Peyer's patch (tissue), 4 donors: Measurements from ENCODE around the gene PRDX5. TPM values are rescaled to one million over a fixed set of nuclear protein-coding genes. Genes with fewer than 3 reads are reported as not detected.

ENCODE experiments used
- DNase-seq, 3 donors: peaks; one replicate each; pipeline ENCODE4 v3.0.0-alpha.2; 2017 to 2019
- H3K27ac ChIP-seq, 4 donors: fragments of 200-600 bp; sonication (generic); one replicate each; pipeline ENCODE4 v1.5.1; 2016 to 2019
- H3K27me3 ChIP-seq, 2 donors: fragments of 200-600 bp; sonication (generic); one replicate each; pipeline ENCODE4 v1.5.1; 2019
- H3K36me3 ChIP-seq, 3 donors: fragments of 200-600 bp; sonication (generic); one replicate each; pipeline ENCODE4 v1.5.1; 2016 to 2019
- H3K4me1 ChIP-seq, 4 donors: fragments of 200-600 bp; sonication (generic); one replicate each; pipeline ENCODE4 v1.5.1; 2016 to 2019
- H3K4me3 ChIP-seq, 4 donors: fragments of 200-600 bp; sonication (generic); 1 replicate in 3 of 4; 2 replicates in 1 of 4; pipeline ENCODE4 v1.5.1; 2016 to 2019; ENCODE audit warnings: mild to moderate bottlenecking in 1 of 4
- H3K9me3 ChIP-seq, 4 donors: fragments of 200-600 bp; sonication (generic); one replicate each; pipeline ENCODE4 v1.5.1; 2016 to 2019; ENCODE audit warnings: mild to moderate bottlenecking in 1 of 4
- POLR2A ChIP-seq, 2 donors: fragments of 450-650 bp; IDR thresholded peaks; one replicate each; pipeline ENCODE4 v1.5.1; 2017; ENCODE audit warnings: antibody characterized with exemption in 2 of 2, mild to moderate bottlenecking in 2 of 2, moderate library complexity in 2 of 2
- total RNA-seq, 4 donors: library from RNA; depleted of rRNA; stranded (reverse); fragments of >200 nt; gene quantifications; one replicate each; pipeline ENCODE4 v1.1.0, GENCODE V29; 2016
- TF ChIP-seq, protein P1 (sequence below), 6 experiments: fragments of 450-650 bp in 4 of 6; fragments of 200-600 bp in 2 of 6; sonication (generic) in 1 of 6; IDR thresholded peaks; one replicate each; pipeline ENCODE4 v1.5.1; 2017 to 2019; ENCODE audit warnings: antibody characterized with exemption in 6 of 6, mild to moderate bottlenecking in 3 of 6, moderate library complexity in 1 of 6

Gene PRDX5
- total RNA-seq, 4 donors from 2014 or later = 202 to 345 (median 268) TPM

DNA sequence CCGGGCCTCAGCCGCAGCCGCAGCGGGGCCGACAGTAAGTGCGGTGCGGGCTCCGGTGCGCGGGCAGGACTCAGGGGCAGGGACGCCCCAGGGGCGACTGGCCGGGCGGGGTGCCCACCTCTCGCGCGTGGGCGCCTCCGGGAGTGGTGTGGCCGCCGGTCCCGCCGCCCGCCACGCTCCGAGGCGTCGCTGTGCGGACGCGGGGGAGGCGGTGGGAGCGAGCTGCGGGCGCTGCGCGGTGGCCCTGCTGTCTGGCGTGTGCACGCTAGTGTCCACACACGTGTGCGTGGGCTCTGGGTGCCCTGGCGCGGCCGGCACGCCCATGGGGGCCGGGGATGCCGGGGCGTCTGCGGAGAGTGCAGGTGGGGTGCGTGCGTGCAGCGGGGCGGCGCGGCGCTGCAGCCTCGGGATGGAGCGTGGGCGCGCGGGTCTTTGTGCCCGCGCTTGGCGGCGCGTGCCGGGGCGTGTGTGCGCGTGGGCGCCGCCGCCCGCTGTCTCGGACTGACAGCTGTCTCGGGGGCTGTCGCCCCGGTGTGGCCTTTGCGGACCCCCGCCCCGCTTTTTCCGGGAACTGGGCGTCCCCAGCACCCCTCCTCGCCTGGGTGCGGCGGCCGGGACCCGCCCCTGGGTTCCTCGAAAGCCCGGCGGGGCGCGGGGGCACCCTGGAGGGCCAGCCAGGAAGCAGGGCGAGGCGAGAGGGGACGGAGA lies 26.0 kb upstream of the PRDX5 start:
- DNase-seq = peak in 1 of 3 donors; percentile 48
- Histone ChIP-seq H3K9me3 (no peaks in the 10 kb centered on the region), H3K4me3 (peak overlapping the region; percentile 5 to 47 (median 44)), H3K36me3 (no peaks in the 10 kb centered on the region), H3K27ac (no peak overlapping the region), H3K27me3 (peaks cover 0 to 41% of the 10 kb centered on the region in 2 donors), H3K4me1 (peaks cover 0 to 16% (median 11%) of the 10 kb centered on the region in 4 donors)
- TF ChIP-seq POLR2A (IDR thresholded peaks at IDR 0.05) = no peak
- TF ChIP-seq, protein P1, sequence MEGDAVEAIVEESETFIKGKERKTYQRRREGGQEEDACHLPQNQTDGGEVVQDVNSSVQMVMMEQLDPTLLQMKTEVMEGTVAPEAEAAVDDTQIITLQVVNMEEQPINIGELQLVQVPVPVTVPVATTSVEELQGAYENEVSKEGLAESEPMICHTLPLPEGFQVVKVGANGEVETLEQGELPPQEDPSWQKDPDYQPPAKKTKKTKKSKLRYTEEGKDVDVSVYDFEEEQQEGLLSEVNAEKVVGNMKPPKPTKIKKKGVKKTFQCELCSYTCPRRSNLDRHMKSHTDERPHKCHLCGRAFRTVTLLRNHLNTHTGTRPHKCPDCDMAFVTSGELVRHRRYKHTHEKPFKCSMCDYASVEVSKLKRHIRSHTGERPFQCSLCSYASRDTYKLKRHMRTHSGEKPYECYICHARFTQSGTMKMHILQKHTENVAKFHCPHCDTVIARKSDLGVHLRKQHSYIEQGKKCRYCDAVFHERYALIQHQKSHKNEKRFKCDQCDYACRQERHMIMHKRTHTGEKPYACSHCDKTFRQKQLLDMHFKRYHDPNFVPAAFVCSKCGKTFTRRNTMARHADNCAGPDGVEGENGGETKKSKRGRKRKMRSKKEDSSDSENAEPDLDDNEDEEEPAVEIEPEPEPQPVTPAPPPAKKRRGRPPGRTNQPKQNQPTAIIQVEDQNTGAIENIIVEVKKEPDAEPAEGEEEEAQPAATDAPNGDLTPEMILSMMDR (IDR thresholded peaks at IDR 0.05) = no peak

DNA sequence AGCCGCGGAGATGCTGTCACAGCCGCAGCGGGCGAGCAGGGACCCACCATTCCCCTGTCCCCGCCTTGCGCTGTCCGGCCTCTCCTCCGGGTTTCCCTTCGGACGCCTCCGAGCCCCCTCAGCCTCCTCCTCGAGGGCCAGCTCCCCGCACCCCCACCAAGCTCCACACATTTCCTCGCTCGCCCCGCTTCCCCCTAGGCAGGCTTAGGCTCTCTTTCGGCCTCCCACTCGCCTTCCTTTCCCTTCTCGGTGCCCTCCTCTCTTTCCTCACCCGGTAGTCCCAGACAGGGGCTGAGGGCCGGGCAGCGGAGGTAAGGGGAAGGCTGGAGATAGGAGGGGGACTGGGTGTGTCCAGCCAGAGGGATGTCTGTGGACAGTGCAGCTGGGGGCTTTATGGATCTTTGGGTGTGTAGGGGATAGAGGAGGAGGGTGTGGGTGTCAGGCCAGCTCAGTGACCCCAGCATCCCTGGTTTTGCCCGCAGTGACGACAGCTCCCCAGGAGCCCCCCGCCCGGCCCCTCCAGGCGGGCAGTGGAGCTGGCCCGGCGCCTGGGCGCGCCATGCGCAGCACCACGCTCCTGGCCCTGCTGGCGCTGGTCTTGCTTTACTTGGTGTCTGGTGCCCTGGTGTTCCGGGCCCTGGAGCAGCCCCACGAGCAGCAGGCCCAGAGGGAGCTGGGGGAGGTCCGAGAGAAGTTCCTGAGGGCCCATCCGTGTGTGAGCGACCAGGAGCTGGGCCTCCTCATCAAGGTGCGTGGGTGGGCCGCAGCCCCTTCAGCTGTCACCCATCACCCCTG lies 25.3 kb upstream of the PRDX5 start:
- H3K4me3 ChIP-seq = peak overlapping the region; percentile 5 to 47 (median 44)
- H3K27ac ChIP-seq = no peak overlapping the region
- no peaks in the 10 kb centered on the region for H3K36me3 ChIP-seq
- TF ChIP-seq, protein P1 (IDR thresholded peaks at IDR 0.05) = no peak
- H3K9me3 ChIP-seq = no peaks in the 10 kb centered on the region
- H3K27me3 ChIP-seq = peaks cover 0 to 48% of the 10 kb centered on the region in 2 donors
- H3K4me1 ChIP-seq = peaks cover 0 to 16% (median 11%) of the 10 kb centered on the region in 4 donors
- DNase-seq = peak in 1 of 3 donors; percentile 43

DNA sequence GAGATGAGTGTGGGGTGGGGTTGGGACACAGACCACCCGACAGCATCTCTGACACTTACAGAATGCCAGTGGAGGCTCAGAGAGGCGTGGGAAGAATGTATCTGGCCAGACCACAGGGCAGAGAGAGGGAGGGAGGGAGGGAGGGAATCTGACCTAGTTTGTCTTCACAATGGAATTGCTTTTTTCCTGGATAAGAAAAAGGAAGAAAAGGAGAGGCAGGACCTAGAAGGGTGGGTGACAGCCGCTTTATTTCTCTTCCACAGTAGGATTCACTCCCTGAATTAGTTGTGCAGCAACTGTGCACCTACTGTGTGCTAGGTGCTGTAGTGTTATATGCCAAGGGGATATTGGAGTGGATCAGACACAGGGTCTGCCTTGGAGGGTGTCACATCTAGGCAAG lies 23.1 kb upstream of the PRDX5 start:
- Histone ChIP-seq H3K27me3 (peaks cover 0 to 66% of the 10 kb centered on the region in 2 donors), H3K36me3 (no peaks in the 10 kb centered on the region), H3K4me3 (no peak overlapping the region), H3K27ac (no peak overlapping the region), H3K9me3 (no peaks in the 10 kb centered on the region), H3K4me1 (peaks cover 0 to 25% (median 17%) of the 10 kb centered on the region in 4 donors)
- no peak for DNase-seq
- TF ChIP-seq POLR2A (IDR thresholded peaks at IDR 0.05) = no peak
- TF ChIP-seq, protein P1 (IDR thresholded peaks at IDR 0.05) = no peak

DNA sequence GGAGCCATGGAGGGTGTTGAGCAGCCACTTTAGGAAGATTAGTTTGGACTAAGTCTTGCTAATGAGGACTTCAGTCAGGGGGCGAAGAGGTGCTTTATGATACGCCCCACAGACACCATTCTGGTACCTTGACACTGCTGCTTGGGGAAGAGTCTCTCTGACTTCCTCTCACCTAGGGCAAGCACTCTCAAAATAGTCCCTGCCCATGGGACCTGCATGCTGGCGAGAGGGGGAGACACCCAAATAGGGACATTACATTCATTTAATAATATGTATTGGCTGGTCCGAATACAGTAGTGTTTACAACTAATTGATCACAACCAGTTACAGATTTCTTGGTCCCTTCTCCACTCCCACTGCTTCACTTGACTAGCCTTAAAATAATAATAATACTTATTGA lies 22.2 kb upstream of the PRDX5 start:
- H3K9me3 ChIP-seq = no peaks in the 10 kb centered on the region
- H3K27me3 ChIP-seq = peaks cover 0 to 68% of the 10 kb centered on the region in 2 donors
- H3K36me3 ChIP-seq = no peaks in the 10 kb centered on the region
- no peak for DNase-seq
- H3K4me3 ChIP-seq = no peak overlapping the region
- H3K27ac ChIP-seq = no peak overlapping the region
- H3K4me1 ChIP-seq = peaks cover 0 to 35% (median 27%) of the 10 kb centered on the region in 4 donors
- TF ChIP-seq, protein P1 (IDR thresholded peaks at IDR 0.05) = no peak
- no peak for TF ChIP-seq POLR2A (IDR thresholded peaks at IDR 0.05)

DNA sequence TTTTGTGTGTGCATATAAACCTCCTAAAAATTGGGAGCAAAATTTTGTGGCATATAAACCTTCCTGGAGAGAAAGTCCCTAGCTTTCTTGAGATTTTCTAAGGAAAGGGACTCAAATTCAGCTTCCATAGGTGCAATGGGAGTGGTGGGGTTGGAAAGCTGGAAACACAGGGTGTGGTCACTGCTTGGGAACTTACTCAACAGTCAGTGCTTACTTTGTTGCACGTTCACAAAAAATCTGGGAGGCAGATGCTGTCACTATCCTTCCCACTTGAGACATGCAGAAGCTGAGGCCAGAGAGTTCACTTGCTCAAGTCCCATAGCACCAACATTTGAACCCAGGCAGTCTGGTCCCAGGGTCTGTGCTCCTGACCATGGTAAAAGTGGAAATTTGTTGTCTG lies 21.7 kb upstream of the PRDX5 start:
- H3K9me3 ChIP-seq = no peaks in the 10 kb centered on the region
- no peak overlapping the region for H3K27ac ChIP-seq
- H3K4me3 ChIP-seq = no peak overlapping the region
- peaks cover 0 to 64% of the 10 kb centered on the region in 2 donors for H3K27me3 ChIP-seq
- TF ChIP-seq, protein P1 (IDR thresholded peaks at IDR 0.05) = no peak
- no peak for TF ChIP-seq POLR2A (IDR thresholded peaks at IDR 0.05)
- no peaks in the 10 kb centered on the region for H3K36me3 ChIP-seq
- peaks cover 0 to 36% (median 29%) of the 10 kb centered on the region in 4 donors for H3K4me1 ChIP-seq
- DNase-seq = no peak
